ENCODE data around the gene RNF157. TPM values are rescaled to one million over a fixed set of nuclear protein-coding genes. Genes with fewer than 3 reads are reported as not detected.

RNF157 gene
- total and polyA plus RNA-seq, 2 of the 13 experiments (the other 11 are each of a cell fraction or from before 2014, with no cell fraction given), result 0.44 to 1.5 TPM

DNA sequence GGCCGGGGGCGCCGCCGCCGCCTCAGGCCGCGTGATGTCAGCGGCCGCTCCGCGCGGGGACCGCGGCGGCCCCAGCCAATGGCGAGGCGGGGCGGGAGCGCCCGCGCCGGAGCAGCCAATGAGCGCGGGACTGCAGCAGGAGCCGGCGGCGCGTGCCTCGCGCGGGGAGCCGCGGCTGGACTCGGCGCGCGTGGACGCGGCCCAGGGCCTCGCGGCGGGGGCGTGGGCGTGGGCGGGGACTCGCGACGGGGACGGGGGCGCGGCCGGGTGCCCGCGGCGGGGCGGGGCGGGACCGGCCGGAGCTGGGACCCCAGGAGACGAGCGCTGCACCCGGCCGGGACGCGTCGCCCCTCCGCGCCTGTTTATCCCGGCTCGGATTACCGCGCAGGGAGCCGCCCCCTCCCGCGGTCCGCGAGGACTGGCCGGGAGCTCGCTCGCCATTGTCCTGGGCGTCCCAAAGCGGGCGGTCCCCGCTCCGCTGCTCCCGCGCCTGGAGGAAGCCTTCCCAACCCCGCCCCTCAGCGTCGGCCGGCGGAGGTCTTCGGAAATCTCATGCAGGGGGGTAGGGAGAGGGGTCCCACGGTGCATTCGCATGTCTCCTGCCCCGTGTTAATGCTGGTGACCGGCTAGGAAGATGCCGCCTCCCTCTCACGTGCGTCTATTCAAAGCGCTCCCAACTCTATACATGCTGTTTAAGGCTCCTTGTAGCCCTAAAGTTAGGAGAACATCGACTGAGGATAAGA lies at the start of gene RNF157 (continued):
- TF ChIP-seq, protein P1, sequence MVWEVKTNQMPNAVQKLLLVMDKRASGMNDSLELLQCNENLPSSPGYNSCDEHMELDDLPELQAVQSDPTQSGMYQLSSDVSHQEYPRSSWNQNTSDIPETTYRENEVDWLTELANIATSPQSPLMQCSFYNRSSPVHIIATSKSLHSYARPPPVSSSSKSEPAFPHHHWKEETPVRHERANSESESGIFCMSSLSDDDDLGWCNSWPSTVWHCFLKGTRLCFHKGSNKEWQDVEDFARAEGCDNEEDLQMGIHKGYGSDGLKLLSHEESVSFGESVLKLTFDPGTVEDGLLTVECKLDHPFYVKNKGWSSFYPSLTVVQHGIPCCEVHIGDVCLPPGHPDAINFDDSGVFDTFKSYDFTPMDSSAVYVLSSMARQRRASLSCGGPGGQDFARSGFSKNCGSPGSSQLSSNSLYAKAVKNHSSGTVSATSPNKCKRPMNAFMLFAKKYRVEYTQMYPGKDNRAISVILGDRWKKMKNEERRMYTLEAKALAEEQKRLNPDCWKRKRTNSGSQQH (CRISPR knock-in tag; IDR thresholded peaks at IDR 0.05; ENCODE audit: low read depth), result no peak
- no peak for TF ChIP-seq KDM4B (CRISPR knock-in tag; IDR thresholded peaks at IDR 0.05)
- TF ChIP-seq ZSCAN25 (CRISPR knock-in tag; IDR thresholded peaks at IDR 0.05), result peak; percentile 78; the same call in 1 of the 2 replicates
- TF ChIP-seq, protein P2, sequence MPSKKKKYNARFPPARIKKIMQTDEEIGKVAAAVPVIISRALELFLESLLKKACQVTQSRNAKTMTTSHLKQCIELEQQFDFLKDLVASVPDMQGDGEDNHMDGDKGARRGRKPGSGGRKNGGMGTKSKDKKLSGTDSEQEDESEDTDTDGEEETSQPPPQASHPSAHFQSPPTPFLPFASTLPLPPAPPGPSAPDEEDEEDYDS (CRISPR knock-in tag; IDR thresholded peaks at IDR 0.05), result no peak
- no peak for TF ChIP-seq MIXL1 (CRISPR knock-in tag; IDR thresholded peaks at IDR 0.05)
- no peak for TF ChIP-seq NR2C2 (CRISPR knock-in tag; IDR thresholded peaks at IDR 0.05; ENCODE audit: borderline replicate concordance)
- TF ChIP-seq ZNF678 (CRISPR knock-in tag; IDR thresholded peaks at IDR 0.05), result no peak
- no peak for TF ChIP-seq JUND (CRISPR knock-in tag; IDR thresholded peaks at IDR 0.05)
- TF ChIP-seq RBM22 (optimal IDR thresholded peaks at IDR 0.05; ENCODE audit: low read length), result no peak
- no peak for TF ChIP-seq PHF5A (CRISPR knock-in tag; IDR thresholded peaks at IDR 0.05; ENCODE audit: low read depth, unreplicated experiment)
- TF ChIP-seq, protein P3, sequence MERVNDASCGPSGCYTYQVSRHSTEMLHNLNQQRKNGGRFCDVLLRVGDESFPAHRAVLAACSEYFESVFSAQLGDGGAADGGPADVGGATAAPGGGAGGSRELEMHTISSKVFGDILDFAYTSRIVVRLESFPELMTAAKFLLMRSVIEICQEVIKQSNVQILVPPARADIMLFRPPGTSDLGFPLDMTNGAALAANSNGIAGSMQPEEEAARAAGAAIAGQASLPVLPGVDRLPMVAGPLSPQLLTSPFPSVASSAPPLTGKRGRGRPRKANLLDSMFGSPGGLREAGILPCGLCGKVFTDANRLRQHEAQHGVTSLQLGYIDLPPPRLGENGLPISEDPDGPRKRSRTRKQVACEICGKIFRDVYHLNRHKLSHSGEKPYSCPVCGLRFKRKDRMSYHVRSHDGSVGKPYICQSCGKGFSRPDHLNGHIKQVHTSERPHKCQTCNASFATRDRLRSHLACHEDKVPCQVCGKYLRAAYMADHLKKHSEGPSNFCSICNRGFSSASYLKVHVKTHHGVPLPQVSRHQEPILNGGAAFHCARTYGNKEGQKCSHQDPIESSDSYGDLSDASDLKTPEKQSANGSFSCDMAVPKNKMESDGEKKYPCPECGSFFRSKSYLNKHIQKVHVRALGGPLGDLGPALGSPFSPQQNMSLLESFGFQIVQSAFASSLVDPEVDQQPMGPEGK (CRISPR knock-in tag; IDR thresholded peaks at IDR 0.05), result 0 out of 2 replicates have a peak, but pooled peaks have one; percentile 54
- no peak for TF ChIP-seq MZF1 (CRISPR knock-in tag; IDR thresholded peaks at IDR 0.05; ENCODE audit: borderline replicate concordance)
- TF ChIP-seq KLF16 (CRISPR knock-in tag; IDR thresholded peaks at IDR 0.05), result no peak
- TF ChIP-seq ZNF557 (CRISPR knock-in tag; IDR thresholded peaks at IDR 0.05), result no peak
- TF ChIP-seq, protein P4, sequence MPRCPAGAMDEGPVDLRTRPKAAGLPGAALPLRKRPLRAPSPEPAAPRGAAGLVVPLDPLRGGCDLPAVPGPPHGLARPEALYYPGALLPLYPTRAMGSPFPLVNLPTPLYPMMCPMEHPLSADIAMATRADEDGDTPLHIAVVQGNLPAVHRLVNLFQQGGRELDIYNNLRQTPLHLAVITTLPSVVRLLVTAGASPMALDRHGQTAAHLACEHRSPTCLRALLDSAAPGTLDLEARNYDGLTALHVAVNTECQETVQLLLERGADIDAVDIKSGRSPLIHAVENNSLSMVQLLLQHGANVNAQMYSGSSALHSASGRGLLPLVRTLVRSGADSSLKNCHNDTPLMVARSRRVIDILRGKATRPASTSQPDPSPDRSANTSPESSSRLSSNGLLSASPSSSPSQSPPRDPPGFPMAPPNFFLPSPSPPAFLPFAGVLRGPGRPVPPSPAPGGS (CRISPR knock-in tag; IDR thresholded peaks at IDR 0.05), result peak; percentile 18; the same call in 1 of the 2 replicates
- TF ChIP-seq, protein P5, sequence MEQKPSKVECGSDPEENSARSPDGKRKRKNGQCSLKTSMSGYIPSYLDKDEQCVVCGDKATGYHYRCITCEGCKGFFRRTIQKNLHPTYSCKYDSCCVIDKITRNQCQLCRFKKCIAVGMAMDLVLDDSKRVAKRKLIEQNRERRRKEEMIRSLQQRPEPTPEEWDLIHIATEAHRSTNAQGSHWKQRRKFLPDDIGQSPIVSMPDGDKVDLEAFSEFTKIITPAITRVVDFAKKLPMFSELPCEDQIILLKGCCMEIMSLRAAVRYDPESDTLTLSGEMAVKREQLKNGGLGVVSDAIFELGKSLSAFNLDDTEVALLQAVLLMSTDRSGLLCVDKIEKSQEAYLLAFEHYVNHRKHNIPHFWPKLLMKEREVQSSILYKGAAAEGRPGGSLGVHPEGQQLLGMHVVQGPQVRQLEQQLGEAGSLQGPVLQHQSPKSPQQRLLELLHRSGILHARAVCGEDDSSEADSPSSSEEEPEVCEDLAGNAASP (CRISPR knock-in tag; IDR thresholded peaks at IDR 0.05; ENCODE audit: borderline replicate concordance), result no peak
- no peak for TF ChIP-seq ZSCAN29 (CRISPR knock-in tag; conservative IDR thresholded peaks at IDR 0.05)
- no peak for TF ChIP-seq SRSF4 (IDR thresholded peaks at IDR 0.05; ENCODE audit: low read depth, low read length, poor library complexity, severe bottlenecking)
